ES-I3 (cell line): ENCODE results near the gene NOC2L.
"Not testable (repeated sequence)": the region's sequence is repeated elsewhere in the genome, so short reads cannot be mapped to it uniquely, and the experiment has no call there.

ENCODE experiments used
- H3K36me3 ChIP-seq: 2 replicates; pipeline ENCODE4 v1.6.1; 2013; ENCODE audit warnings: mild to moderate bottlenecking, low read length, control low read depth, moderate library complexity; ENCODE audit not compliant: insufficient read depth
- H3K4me1 ChIP-seq: 2 replicates; pipeline ENCODE4 v1.6.1; 2013; ENCODE audit warnings: mild to moderate bottlenecking, control low read depth, low read length; ENCODE audit not compliant: insufficient read depth
- H3K9ac ChIP-seq: 2 replicates; pipeline ENCODE4 v1.6.1; 2013; ENCODE audit warnings: low read depth, mild to moderate bottlenecking, low read length, moderate library complexity
- H3K9me3 ChIP-seq: 2 replicates; pipeline ENCODE4 v1.6.1; 2013; ENCODE audit warnings: mild to moderate bottlenecking, low read length, moderate library complexity; ENCODE audit not compliant: control insufficient read depth, insufficient read depth

The NOC2L gene

DNA sequence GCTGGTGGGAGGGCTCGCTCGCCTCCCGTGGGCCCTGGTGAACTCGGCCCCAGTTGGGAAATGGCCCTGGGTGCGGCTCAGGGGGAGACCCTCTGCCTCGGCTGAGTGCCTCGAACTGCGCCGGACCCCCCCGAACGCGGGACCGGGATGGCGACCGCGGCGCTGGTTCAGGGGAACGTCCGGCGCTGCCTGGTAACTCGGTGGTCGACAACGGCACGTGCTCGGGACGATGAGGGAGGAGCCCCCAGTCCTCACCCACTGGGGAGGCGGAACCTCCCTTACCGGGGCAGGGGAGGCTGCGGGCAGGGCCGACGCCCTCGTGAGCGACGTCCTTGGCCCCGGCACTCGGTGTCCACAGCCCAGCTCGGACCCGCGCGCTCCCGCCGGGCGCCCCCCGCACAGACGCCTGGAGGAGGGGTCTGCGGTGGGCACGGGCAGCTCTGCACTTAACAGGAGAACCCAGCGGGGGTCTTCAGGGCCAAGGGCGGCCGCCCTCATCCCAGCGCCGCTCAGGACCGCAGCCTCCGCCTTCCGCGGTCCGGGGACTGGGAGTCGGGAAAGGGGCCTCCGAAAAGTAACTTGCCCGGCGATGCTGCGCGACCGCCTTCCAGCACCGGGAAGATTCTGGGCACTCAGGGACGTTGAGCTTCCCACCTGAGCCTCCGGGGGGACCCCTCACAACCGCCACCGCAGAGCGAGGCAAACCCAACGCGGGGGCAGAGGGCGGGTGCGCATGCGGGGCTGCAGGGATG, 39.1 kb upstream of the NOC2L start:
- H3K9ac ChIP-seq, result peak overlapping the region; percentile 48; the same call in 1 of the 2 replicates
- peaks cover 6% of the 10 kb centered on the region; the same call in 1 of the 2 replicates for H3K4me1 ChIP-seq
- no peaks in the 10 kb centered on the region for H3K9me3 ChIP-seq
- H3K36me3 ChIP-seq, result no peaks in the 10 kb centered on the region

- H3K4me1 ChIP-seq, result peaks cover 6% of the 10 kb centered on the region; the same call in 1 of the 2 replicates
- peak overlapping the region; percentile 48; the same call in 1 of the 2 replicates for H3K9ac ChIP-seq
- no peaks in the 10 kb centered on the region for H3K36me3 ChIP-seq
- no peaks in the 10 kb centered on the region for H3K9me3 ChIP-seq
Observed at GRCh38 chr1:997713-997992, 38.6 kb upstream of the NOC2L start.

- Histone ChIP-seq H3K4me1 (peaks cover 6% of the 10 kb centered on the region; the same call in 1 of the 2 replicates), H3K9me3 (no peaks in the 10 kb centered on the region), H3K36me3 (no peaks in the 10 kb centered on the region), H3K9ac (no peak overlapping the region; the same call in 1 of the 2 replicates)
Observed at GRCh38 chr1:996851-997712, 38.0 kb upstream of the NOC2L start.

DNA sequence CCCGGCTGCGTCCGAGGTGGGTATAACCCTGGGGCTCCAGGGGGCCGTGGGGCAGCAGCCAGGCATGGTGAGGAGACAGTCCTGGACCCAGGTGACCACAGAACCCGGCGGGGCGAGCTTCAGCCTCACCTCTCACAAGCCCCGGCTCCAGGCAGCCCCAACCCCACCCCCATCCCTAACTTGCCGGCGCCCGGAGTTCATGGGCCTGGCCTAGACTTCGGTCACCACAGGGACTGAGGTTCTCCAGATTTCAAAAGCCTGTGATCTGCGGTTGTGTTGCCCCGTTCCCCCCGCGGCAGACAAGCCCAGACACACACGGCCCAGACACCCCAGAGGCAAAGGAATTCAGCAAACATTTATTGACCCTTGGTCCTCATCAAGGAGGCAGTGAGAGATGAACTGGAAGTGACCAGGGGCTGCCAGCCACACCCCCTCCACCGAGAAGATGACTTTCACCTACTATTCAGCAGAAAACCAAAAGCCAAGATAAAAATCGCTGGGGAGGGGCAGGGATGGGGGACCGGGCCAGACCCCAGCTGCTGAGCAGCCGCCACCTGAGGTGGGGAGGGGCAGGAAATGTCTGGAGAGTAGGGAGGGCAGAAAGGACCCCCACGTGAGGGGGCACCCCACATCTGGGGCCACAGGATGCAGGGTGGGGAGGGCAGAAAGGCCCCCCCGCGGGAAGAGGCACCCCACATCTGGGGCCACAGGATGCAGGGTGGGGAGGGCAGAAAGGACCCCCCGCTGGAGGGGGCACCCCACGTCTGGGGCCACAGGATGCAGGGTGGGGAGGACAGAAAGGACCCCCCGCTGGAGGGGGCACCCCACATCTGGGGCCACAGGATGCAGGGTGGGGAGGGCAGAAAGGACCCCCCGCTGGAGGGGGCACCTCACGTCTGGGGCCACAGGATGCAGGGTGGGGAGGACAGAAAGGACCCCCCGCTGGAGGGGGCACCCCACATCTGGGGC, 36.9 kb upstream of the NOC2L start:
- peaks cover 6% of the 10 kb centered on the region; the same call in 1 of the 2 replicates for H3K4me1 ChIP-seq
- H3K9me3 ChIP-seq, result no peaks in the 10 kb centered on the region
- no peak overlapping the region for H3K9ac ChIP-seq
- no peaks in the 10 kb centered on the region for H3K36me3 ChIP-seq

GRCh38 chr1:994546-994945, 35.5 kb upstream of the NOC2L start:
- H3K36me3 ChIP-seq, H3K4me1 ChIP-seq, H3K9me3 ChIP-seq, H3K9ac ChIP-seq: not testable (repeated sequence)

DNA sequence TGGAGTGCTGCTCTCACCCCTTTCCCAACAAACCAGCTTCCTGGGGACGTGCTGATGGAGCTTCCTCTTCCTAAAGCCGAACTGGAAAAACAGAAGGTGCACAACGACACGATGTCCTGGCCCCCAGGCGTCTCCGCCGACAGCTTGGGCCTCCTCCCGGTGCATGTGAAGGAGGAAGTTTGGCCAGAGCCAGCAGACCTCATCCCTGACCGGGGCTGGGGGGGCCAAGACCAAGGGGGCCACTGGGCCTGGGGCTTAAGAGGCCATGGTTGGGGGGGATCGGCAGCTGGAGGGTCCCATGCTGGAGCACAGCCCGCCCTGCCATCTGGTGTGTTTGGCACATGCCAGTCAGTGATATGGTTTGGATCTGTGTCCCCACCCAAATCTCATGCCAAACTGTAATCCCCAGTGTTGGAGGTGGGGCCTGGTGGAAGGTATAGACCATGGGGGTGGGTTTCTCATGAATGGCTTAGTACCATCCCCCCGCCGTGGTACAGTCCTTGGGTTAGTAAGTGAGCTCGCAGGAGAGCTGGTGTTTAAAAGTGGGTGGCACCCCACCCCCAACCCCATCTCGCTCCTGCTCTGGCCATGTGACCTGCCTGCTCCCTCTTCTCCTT, 34.4 kb upstream of the NOC2L start:
- H3K9me3 ChIP-seq, result no peaks in the 10 kb centered on the region
- H3K9ac ChIP-seq, result no peak overlapping the region
- H3K36me3 ChIP-seq, result no peaks in the 10 kb centered on the region
- peaks cover 6% of the 10 kb centered on the region; the same call in 1 of the 2 replicates for H3K4me1 ChIP-seq

DNA sequence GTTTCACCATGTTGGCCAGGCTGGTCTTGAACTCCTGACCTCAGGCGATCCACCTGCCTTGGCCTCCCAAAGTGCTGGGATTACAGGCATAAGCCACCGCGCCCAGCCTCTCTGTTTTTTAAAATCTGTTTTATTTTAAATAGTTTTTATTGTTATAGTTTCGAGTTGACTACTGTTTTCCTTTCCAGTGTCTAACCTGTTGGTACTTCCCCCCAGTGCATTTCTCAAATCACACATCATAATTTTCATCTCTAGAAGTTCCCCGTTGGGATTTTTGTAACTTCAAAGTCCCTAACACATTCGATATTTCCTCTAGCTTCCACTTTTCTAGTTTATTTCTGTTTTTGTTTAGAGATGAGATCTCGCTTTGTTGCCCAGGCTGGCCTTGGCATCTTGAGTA, 33.3 kb upstream of the NOC2L start:
- Histone ChIP-seq H3K4me1 (peaks cover 2% of the 10 kb centered on the region; the same call in 1 of the 2 replicates), H3K9me3 (no peaks in the 10 kb centered on the region), H3K9ac (no peak overlapping the region), H3K36me3 (no peaks in the 10 kb centered on the region)

DNA sequence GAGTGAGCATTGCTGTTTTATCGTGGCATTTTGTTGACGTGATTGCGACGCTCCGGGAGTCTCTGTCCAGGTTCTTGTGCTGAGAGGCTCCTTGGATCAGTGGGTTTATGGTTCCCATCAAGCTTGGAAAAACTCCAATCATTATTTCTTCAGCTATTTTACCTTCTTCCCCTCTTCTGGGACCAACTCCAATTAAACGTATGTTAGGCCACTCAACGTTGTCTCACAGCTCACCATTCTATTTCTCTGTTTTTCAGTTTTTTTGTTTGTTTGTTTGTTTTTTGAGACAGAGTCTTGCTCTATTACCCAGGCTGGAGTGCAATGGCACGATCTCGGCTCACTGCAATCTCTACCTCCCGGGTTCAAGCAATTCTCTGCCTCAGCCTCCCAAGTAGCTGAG, 32.8 kb upstream of the NOC2L start:
- Histone ChIP-seq H3K4me1 (no peaks in the 10 kb centered on the region; the same call in 1 of the 2 replicates), H3K9me3 (no peaks in the 10 kb centered on the region), H3K36me3 (no peaks in the 10 kb centered on the region), H3K9ac (no peak overlapping the region)

- not testable (repeated sequence) for H3K36me3 ChIP-seq, H3K9me3 ChIP-seq, H3K4me1 ChIP-seq, H3K9ac ChIP-seq
Observed at GRCh38 chr1:991275-991674, 32.2 kb upstream of the NOC2L start.

DNA sequence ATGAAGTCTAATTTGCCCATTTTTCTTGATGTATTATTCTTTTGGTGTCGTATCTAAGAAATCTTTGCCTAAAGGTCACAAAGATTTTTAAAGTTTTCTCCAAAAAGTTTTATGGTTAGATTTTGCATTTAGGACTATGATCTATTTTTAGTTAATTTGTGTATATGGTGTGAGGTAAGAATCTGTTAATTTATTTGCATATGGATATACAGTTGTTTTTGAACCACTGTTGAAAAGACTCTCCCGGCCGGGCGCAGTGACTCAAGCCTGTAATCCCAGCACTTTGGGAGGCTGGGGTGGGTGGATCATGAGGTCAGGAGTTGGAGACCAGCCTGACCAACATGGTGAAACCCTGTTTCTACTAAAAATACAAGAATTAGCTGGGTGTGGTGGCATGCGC, 29.0 kb upstream of the NOC2L start:
- not testable (repeated sequence) for H3K9me3 ChIP-seq, H3K36me3 ChIP-seq, H3K4me1 ChIP-seq, H3K9ac ChIP-seq

DNA sequence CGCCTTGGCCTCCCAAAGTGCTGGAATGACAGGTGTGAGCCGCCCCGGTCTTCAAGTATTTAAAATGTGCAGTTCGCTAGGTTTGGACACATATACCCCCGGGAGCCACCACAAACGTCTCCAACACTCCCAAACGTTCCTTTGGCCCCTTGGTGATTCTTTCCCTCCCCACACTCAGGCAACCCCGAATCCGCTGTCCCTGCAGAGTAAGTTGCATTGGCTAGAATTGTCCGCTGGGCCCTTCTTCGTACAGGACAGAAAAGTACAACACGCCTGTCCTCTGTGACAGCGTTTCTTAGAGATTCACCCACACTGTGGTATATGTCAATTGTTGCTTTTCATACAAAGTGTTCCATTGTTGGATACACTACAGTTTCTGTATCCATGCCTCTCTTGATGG, 26.1 kb upstream of the NOC2L start:
- Histone ChIP-seq H3K4me1 (no peaks in the 10 kb centered on the region), H3K36me3 (no peaks in the 10 kb centered on the region), H3K9ac (no peak overlapping the region), H3K9me3 (no peaks in the 10 kb centered on the region)

- Histone ChIP-seq H3K9me3 (no peaks in the 10 kb centered on the region), H3K4me1 (no peaks in the 10 kb centered on the region), H3K36me3 (no peaks in the 10 kb centered on the region), H3K9ac (no peak overlapping the region)
Observed at GRCh38 chr1:984476-984814, 25.4 kb upstream of the NOC2L start.

DNA sequence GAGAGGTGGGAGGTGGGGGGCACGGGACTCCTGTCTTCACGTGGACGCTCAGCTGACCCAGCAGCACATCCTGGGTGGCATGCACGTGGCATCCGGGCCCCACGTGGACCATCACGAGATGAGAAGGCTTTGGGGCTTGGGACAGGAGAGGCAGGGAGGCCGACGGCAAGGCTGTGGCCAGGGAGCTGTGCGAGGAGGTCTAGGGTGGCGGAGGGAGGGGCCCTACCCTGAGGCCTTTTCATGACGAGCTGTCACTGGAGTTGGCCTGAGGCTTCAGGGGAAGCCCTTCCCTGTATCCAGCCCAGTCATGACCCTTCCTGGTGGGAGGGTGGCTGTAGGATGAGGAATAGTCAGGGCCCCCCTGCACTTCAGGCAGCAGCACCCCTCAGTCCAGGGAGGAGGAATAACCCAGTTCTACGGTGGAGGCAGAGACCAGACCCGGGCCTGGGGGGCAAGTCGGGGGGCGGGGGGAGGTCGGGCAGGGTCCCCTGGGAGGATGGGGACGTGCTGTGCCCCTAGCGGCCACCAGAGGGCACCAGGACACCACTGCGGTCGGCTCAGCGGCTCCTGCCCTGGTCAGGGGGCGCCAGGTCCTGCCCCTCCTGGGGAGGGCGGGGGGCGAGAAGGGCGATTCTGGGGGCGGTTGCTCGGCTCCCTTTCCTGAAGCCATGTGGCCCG, 24.9 kb upstream of the NOC2L start:
- H3K9ac ChIP-seq, result no peak overlapping the region
- H3K4me1 ChIP-seq, result no peaks in the 10 kb centered on the region
- H3K36me3 ChIP-seq, result no peaks in the 10 kb centered on the region
- H3K9me3 ChIP-seq, result no peaks in the 10 kb centered on the region
